RWPE1 (cell line): ENCODE data around the gene TDRD12.
"Not testable (repeated sequence)": the region's sequence is repeated elsewhere in the genome, so short reads cannot be mapped to it uniquely, and the experiment has no call there.

Experiments used
- CTCF ChIA-PET: fragments of 350-600 bp; sonication (Branson Sonifier 250); formaldehyde crosslinking; extraction: SDS; loops from one replicate; lab custom pipeline; 2021; lab: Yijun Ruan, JAX
- POLR2A ChIA-PET: fragments of 400-600 bp; formaldehyde crosslinking; extraction: SDS; loops from one replicate; lab custom pipeline; 2020; ENCODE audit warnings: antibody characterized with exemption; ENCODE audit not compliant: low non-redundant PET; lab: Yijun Ruan, JAX
- DNase-seq: peaks from one replicate; pipeline ENCODE4 v3.0.0; 2012; ENCODE audit warnings: low spot score
- H3K27ac ChIP-seq: fragments of 450-650 bp; 2 replicates; pipeline ENCODE4 v1.5.1; 2017
- TF ChIP-seq, protein P1 (sequence below): fragments of 450-650 bp; conservative IDR thresholded peaks from 2 replicates; pipeline ENCODE4 v1.5.1; 2017; ENCODE audit warnings: low read depth, mild to moderate bottlenecking

The TDRD12 gene

DNA sequence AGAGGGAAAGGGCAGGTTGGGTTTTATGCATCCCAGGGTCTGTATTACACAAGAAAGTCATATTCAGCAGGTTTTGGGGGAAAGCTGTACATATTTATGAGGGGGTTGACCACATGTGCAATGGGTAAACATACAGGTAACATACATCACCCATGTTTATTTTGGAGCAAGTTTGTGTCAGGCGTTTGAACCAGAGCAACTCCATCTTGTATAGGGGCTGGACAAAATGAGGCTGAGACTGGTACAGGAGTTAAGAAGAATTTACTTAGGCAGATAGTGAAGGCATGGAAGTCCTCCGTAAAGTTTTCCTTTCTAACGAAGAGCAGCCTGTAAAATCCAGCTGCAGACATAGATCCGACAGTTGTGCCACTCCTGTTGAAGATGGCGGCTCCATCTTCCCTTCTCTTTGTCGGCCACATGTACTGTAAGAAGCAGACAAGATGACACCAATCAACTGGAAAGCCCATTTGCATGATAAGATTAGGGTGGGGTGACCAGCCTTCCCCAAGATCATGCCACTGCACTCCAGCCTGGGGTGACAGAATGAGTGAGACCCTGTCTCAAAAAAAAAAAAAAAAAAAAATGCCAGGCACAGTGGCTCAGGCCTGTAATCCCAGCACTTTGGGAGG, 32.6 kb upstream of the TDRD12 start:
- CTCF ChIA-PET, result interaction anchor here (0.6 to 0.7 kb wide), 2 partner anchors 9 to 496 kb away, joined by 3 read pairs; no protein-coding TSS in a partner anchor
- TF ChIP-seq, protein P1, sequence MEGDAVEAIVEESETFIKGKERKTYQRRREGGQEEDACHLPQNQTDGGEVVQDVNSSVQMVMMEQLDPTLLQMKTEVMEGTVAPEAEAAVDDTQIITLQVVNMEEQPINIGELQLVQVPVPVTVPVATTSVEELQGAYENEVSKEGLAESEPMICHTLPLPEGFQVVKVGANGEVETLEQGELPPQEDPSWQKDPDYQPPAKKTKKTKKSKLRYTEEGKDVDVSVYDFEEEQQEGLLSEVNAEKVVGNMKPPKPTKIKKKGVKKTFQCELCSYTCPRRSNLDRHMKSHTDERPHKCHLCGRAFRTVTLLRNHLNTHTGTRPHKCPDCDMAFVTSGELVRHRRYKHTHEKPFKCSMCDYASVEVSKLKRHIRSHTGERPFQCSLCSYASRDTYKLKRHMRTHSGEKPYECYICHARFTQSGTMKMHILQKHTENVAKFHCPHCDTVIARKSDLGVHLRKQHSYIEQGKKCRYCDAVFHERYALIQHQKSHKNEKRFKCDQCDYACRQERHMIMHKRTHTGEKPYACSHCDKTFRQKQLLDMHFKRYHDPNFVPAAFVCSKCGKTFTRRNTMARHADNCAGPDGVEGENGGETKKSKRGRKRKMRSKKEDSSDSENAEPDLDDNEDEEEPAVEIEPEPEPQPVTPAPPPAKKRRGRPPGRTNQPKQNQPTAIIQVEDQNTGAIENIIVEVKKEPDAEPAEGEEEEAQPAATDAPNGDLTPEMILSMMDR, result no peak
- POLR2A ChIA-PET, result no interaction called here
- H3K27ac ChIP-seq, result no peak overlapping the region
- DNase-seq, result no peak

DNA sequence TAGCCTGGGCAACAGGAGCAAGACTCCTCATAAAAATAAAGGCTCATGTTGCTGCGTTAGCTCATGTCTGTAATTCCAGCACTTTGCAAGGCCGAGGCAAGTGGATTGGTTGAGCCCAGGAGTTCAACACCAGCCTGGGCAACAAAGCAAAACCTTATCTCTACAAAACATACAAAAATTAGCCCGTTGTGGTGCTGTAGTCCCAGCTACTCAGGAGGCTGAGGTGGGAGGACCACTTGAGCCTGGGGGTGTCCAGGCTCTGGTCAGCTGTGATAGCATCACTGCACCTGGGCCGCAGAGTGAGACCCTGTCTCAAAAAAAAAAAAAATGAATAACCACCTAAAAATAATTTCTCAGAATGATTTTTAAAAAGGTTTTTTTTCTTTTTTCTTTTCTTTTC, 31.9 kb upstream of the TDRD12 start:
- CTCF ChIA-PET, result interaction anchor here (0.6 kb wide), 1 partner anchor 496 kb away, joined by 3 read pairs; no protein-coding TSS in a partner anchor
- POLR2A ChIA-PET, result no interaction called here
- no peak overlapping the region for H3K27ac ChIP-seq
- no peak for DNase-seq
- TF ChIP-seq, protein P1, result no peak

DNA sequence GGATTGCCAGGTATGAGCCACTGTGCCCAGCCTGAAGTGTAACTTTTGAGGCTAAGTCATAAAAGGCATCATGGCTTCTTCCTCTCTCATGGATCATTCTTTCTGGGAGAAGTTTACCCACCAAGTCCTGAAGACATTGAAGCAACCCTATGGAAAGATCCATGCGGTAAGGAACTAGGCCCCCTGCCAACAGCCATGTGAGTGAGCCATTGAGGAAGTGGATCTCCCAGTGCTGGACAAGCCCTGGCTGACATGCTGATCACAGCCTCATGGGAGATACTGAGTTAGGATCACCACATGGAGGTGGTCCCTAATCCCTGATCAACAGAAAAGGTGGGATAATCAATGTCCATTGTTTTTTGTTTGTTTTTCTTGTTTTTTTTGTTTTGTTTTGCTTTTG, 31.3 kb upstream of the TDRD12 start:
- CTCF ChIA-PET, result no interaction called here
- DNase-seq, result no peak
- no peak overlapping the region for H3K27ac ChIP-seq
- POLR2A ChIA-PET, result no interaction called here
- TF ChIP-seq, protein P1, result no peak

DNA sequence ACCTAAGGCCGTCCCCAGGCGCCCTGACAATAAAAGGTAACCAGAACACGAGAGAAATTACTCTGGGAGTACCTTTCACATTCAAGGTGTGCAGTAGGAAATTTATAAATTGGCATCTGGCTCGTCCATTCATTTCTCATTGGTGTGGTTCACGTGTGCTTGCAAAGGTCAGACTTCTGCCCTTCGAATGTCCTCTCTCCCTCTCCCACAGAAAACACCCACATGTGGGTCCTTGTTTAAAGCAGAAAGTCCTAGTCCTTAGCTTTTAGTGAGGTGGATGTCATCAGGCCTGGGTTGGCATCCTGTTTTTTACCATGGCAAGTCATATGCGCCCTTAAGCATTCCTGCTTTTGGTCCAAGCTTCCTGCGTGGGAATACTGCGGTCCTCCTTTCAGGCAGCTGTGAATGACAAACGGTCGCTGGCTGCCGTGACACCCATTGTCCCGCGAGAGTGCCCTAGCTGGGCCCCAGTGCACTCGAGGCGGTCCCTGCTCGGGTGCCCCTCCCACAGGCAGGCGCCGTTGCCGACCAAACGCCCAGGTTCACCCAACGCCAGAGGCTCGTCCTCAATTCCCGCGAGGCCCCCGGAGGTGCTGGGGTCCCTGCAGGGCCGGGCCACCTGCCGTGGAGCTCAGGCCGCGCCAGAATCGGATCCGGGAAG, 28.1 kb upstream of the TDRD12 start, which contains the start of gene NUDT19:
TSS of gene NUDT19 (plus strand) at position 531 of the 661 bp plus-strand sequence. CDS start 140 bp downstream, outside the sequence.
- TF ChIP-seq, protein P1, result no peak
- ChIA-PET CTCF (interaction anchor here (0.7 kb wide), 2 partner anchors 10 to 185 kb away, joined by 3 read pairs; no protein-coding TSS in a partner anchor), POLR2A (interaction anchor here (1.0 kb wide), 1 partner anchor 15 kb away, joined by 9 read pairs; the partner anchor contains the start of gene RGS9BP)
- DNase-seq, result peak; percentile 81
- peak within 1 kb of the TSS; percentile 86 for H3K27ac ChIP-seq

DNA sequence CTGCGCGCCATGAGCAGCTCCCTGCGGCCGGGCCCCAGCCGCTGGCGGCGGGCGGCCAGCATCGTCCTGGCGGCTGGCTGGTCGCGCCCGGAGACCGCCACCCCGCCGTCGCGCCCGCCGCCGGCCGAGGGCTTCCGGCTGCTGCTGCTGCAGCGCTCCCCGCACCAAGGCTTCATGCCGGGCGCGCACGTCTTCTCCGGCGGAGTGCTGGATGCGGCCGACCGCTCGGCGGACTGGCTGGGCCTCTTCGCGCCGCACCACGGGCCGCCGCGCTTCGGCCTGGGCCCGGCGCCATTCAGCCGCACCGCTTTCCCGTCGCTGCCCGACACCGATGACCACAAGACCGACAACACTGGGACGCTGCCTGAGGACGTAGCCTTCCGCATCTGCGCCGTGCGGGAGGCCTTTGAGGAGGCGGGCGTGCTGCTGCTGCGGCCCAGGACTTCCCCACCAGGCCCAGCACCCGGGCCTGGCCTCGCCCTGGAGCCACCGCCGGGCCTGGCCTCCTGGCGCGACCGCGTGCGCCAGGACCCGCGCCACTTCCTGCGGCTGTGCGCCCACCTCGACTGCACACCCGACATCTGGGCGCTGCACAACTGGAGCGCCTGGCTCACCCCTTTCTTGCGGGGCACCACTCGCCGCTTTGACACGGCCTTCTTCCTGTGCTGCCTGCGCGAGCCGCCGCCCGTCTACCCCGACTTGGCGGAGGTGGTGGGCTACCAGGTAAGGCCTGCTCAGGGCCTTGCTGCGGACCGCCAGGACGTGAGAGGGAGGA, 27.4 kb upstream of the TDRD12 start:
- TF ChIP-seq, protein P1, result no peak
- CTCF ChIA-PET, result interaction anchor here (0.7 kb wide), 2 partner anchors 10 to 185 kb away, joined by 3 read pairs; no protein-coding TSS in a partner anchor
- H3K27ac ChIP-seq, result peak overlapping the region; percentile 86
- POLR2A ChIA-PET, result interaction anchor here (1.0 kb wide), 1 partner anchor 16 kb away, joined by 9 read pairs; the partner anchor contains the start of gene RGS9BP
- DNase-seq, result no peak

DNA sequence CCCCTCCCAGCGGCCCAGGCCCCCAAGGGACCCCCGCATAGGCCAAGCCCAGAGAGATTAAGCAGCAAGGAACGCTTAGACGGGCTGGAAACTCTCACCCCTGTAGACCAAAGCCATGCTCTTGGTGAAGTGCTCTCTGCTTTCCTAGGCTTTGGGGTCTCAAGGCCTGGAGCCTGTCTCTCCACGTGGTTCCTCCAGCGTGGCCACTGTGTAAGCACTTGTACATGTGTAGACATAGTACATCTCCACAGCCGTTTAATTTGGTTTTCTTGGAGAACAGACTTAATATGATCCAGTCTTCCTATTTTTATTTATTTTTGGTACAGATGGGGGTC, 26.9 kb upstream of the TDRD12 start:
- no peak for DNase-seq
- CTCF ChIA-PET, result no interaction called here
- H3K27ac ChIP-seq, result peak overlapping the region; percentile 86

DNA sequence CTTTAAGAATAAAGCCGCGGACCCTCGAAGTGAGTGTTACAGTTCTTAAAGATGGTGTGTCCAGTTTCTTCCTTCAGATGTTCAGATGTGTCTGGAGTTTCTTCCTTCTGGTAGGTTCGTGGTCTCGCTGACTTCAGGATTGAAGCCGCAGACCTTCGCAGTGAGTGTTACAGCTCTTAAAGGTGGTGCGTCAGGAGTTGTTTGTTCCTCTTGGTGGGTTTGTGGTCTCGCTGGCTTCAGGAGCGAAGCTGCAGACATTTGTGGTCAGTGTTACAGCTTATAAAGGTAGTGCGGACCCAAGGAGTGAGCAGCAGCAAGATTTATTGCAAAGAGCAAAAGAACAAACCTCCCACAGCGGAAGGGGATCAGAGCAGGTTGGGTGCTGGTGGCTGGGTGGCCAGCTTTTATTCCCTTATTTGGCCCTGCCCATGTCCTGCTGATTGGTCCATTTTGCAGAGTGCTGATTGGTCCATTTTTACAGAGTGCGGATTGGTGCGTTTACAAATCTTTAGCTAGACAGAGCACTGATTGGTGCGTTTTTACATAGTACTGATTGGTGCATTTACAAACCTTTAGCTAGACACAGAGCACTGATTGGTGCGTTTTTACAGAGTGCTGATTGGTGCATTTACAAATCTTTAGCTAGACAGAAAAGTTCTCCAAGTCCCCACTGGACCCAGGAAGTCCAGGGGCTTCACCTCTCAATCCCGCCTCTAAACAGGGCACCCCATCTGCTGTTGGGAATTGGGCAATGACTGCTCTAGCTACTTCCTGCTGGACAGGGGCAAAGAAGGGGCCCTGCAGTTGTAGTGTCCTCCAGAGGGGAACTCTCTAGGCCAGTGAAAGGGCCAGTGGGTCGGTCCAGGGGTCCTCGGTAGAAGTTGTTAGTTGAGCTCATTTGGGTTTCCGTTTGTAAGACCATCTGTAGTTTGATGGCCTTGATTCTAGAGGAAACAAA, 26.1 kb upstream of the TDRD12 start:
- DNase-seq, CTCF ChIA-PET, POLR2A ChIA-PET: not testable (repeated sequence)
- peak overlapping the region; percentile 44 for H3K27ac ChIP-seq

More for the DNA sequence above, 26.9 kb upstream of the TDRD12 start:
- POLR2A ChIA-PET, result no interaction called here
- TF ChIP-seq, protein P1, result no peak

DNA sequence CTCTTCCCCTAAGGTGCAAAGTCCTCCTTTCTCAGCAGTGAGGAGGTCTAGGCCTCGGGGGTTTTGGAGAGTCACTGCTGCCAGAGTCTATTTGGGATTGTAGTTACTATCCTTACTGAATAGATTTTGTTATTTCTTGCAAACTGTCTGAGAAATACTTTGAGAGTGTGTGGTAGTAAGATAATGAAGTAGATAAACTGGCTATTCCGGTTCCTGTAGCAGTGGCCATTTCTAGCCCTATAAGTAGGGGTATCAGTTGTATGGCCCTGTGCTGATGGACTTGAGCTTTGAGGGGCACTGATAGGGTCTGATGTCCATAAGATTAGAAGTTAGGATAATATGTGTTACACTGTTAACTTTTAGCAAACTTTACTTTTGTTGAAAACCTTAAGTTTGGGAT, 25.3 kb upstream of the TDRD12 start:
- POLR2A ChIA-PET, result interaction anchor here (0.6 kb wide), 1 partner anchor 21 kb away, joined by 4 read pairs; no protein-coding TSS in a partner anchor

More for the DNA sequence above, 25.3 kb upstream of the TDRD12 start:
- H3K27ac ChIP-seq, DNase-seq, CTCF ChIA-PET: not testable (repeated sequence)
